ENCODE data around the gene KISS1. TPM values are rescaled to one million over a fixed set of nuclear protein-coding genes. Genes with fewer than 3 reads are reported as not detected.

Gene KISS1
- total and polyA plus RNA-seq, 2 of the 4 experiments (the other 2 are of a cell fraction): 11.7 to 27.3 TPM

- no peak overlapping the region for H3K4ac ChIP-seq (ENCODE audit: low read depth, low read length)
- H4K91ac ChIP-seq (ENCODE audit: insufficient read depth, low read depth, low read length): no peak overlapping the region
- no peaks in the 10 kb centered on the region for H3K79me1 ChIP-seq (ENCODE audit: low read depth in 1 of 2, low read length in 2 of 2)
- no peak overlapping the region for H2AK9ac ChIP-seq (replicated peaks; ENCODE audit: low read depth, low read length, poor library complexity)
- H3K27me3 ChIP-seq (ENCODE audit: control insufficient read depth, insufficient read depth, low read length): no peaks in the 10 kb centered on the region
- no peak overlapping the region for H2AFZ ChIP-seq (replicated peaks; ENCODE audit: low read length, poor library complexity)
- H3K18ac ChIP-seq (ENCODE audit: low read depth, low read length): no peak overlapping the region
- no peak overlapping the region for H2BK20ac ChIP-seq (ENCODE audit: low read depth, low read length)
- H3K14ac ChIP-seq (replicated peaks; ENCODE audit: low read depth, low read length): no peak overlapping the region
- in situ Hi-C loops (cut with MboI; ENCODE audit: low sequenced_read_pairs) (no loop called here), dilution Hi-C loops (cut with HindIII; ENCODE audit: low sequenced_read_pairs, unreplicated experiment) (no loop called here), intact Hi-C loops (cut with micrococcal nuclease) (no loop called here)
- H2AK5ac ChIP-seq (ENCODE audit: low read depth, low read length): no peak overlapping the region
- no peak overlapping the region for H3K23ac ChIP-seq (ENCODE audit: low read depth, low read length)
- peaks cover 24% of the 10 kb centered on the region for H3K36me3 ChIP-seq (ENCODE audit: control insufficient read depth, insufficient read depth, low read length)
- no peak overlapping the region for H4K5ac ChIP-seq (ENCODE audit: low read depth, low read length)
- BruUV-seq (replicated peaks): no TSS peak
- peaks cover 2% of the 10 kb centered on the region; the same call in 1 of the 2 replicates for H3K4me1 ChIP-seq (ENCODE audit: control insufficient read depth, insufficient read depth, low read length)
- H3K9me1 ChIP-seq (ENCODE audit: insufficient read depth, low read length): peaks cover 6% of the 10 kb centered on the region
- no CpG with 5 or more reads among the region's 2 CpGs for WGBS, 2 experiments (ENCODE audit: extremely low coverage in 2 of 2, insufficient read length in 1 of 2)
- no peak overlapping the region for H3K9ac ChIP-seq (ENCODE audit: low read depth, low read length)
- no peak overlapping the region for H3K56ac ChIP-seq (ENCODE audit: extremely low read depth, insufficient read depth, low read length)
- H3K9me3 ChIP-seq (ENCODE audit: control insufficient read depth, insufficient read depth, low read length): no peaks in the 10 kb centered on the region
- no peaks in the 10 kb centered on the region for H4K20me1 ChIP-seq (ENCODE audit: insufficient read depth, low read length)
- DNase-seq (no peak), ATAC-seq (ENCODE audit: low read depth) (no peak)
- ChIA-PET POLR2A (ENCODE audit: unreplicated experiment) (no interaction called here), CTCF (no interaction called here)
- TF ChIP-seq CTCF (conservative IDR thresholded peaks at IDR 0.05; ENCODE audit: low read depth, low read length) (no peak), CHD1 (IDR thresholded peaks at IDR 0.05; ENCODE audit: low read depth, low read length) (no peak), MXI1 (IDR thresholded peaks at IDR 0.05; ENCODE audit: borderline replicate concordance, low read depth, low read length) (no peak), POLR2A (IDR thresholded peaks at IDR 0.05; ENCODE audit: low read depth, low read length) (no peak), NFE2L2 (IDR thresholded peaks at IDR 0.05; ENCODE audit: low read depth, low read length) (no peak), USF2 (IDR thresholded peaks at IDR 0.05; ENCODE audit: low read depth, low read length) (no peak), MAFK (IDR thresholded peaks at IDR 0.05; ENCODE audit: low read depth, low read length) (no peak), ELK1 (IDR thresholded peaks at IDR 0.05; ENCODE audit: borderline replicate concordance, low read depth, low read length) (no peak), MAZ (IDR thresholded peaks at IDR 0.05; ENCODE audit: borderline replicate concordance, low read depth, low read length) (no peak), RFX5 (IDR thresholded peaks at IDR 0.05; ENCODE audit: low read depth, low read length) (no peak), CEBPB (IDR thresholded peaks at IDR 0.05; ENCODE audit: low read depth, low read length) (no peak), RCOR1 (IDR thresholded peaks at IDR 0.05; ENCODE audit: insufficient replicate concordance, low read length) (no peak), BHLHE40 (IDR thresholded peaks at IDR 0.05; ENCODE audit: low read depth, low read length) (no peak)
- H2BK5ac ChIP-seq (ENCODE audit: low read depth, low read length, poor library complexity, severe bottlenecking): no peak overlapping the region
- H3K4me2 ChIP-seq (ENCODE audit: low read depth, low read length): no peak overlapping the region
- no peak overlapping the region for H3K4me3 ChIP-seq (ENCODE audit: insufficient read depth, low read depth, low read length)
- H4K8ac ChIP-seq (ENCODE audit: low read depth in 2 of 2, low read length in 2 of 2): no peak overlapping the region
- no peak overlapping the region for H2BK15ac ChIP-seq (ENCODE audit: low read depth, low read length)
- no peak overlapping the region for H2BK120ac ChIP-seq (ENCODE audit: low read depth, low read length)
- H3K27ac ChIP-seq (ENCODE audit: insufficient read depth, low read length): no peak overlapping the region
Observed at GRCh38 chr1:204227351-204227750, 31.1 kb upstream of the KISS1 start.

Data from IMR-90 (cell line).